Activated CD8-positive, alpha-beta T cell treated with anti-CD3 and anti-CD28 coated beads for 36 hours (primary cell): ENCODE results near the gene TMEM219. TPM values are rescaled to one million over a fixed set of nuclear protein-coding genes. Genes with fewer than 3 reads are reported as not detected.

Experiments used
- ATAC-seq: fragments of 200-7000 bp; cut with Tn5 transposase; one replicate; pipeline ENCODE4 v1.10.0; 2021; ENCODE audit warnings: mild to moderate bottlenecking, moderate library complexity
- CTCF ChIA-PET: fragments of 350-600 bp; sonication (Branson Sonifier 250); formaldehyde crosslinking; loops from one replicate; lab custom pipeline; 2021; ENCODE audit warnings: antibody characterized with exemption; lab: Charles Lee
- POLR2A ChIA-PET: fragments of 350-600 bp; sonication (Branson Sonifier 250); formaldehyde crosslinking; loops from one replicate; lab custom pipeline; 2021; ENCODE audit warnings: antibody characterized with exemption; lab: Charles Lee
- DNase-seq: peaks from one replicate; pipeline ENCODE4 v3.0.0-alpha.2; 2020
- H3K27ac Mint-ChIP-seq: one replicate; pipeline ENCODE4 v1.8.0; 2021; ENCODE audit warnings: mild to moderate bottlenecking, mixed read lengths
- H3K27me3 Mint-ChIP-seq: one replicate; pipeline ENCODE4 v1.8.0; 2021; ENCODE audit warnings: mixed read lengths
- H3K36me3 Mint-ChIP-seq: one replicate; pipeline ENCODE4 v1.8.0; 2021; ENCODE audit warnings: low read depth, mixed read lengths
- H3K4me1 Mint-ChIP-seq: one replicate; pipeline ENCODE4 v1.8.0; 2021; ENCODE audit warnings: low read depth, mixed read lengths
- H3K4me3 Mint-ChIP-seq: one replicate; pipeline ENCODE4 v1.8.0; 2021; ENCODE audit warnings: mild to moderate bottlenecking, moderate library complexity, mixed read lengths
- H3K9me3 Mint-ChIP-seq: one replicate; pipeline ENCODE4 v1.8.0; 2021; ENCODE audit warnings: mixed read lengths
- intact Hi-C: fragments of 100-400 bp; cut with micrococcal nuclease; formaldehyde crosslinking; loops from one replicate; pipeline ENCODE4 v1.10.0; 2022
- total RNA-seq, 2 experiments: library from RNA; stranded (reverse); gene quantifications; one replicate each; pipeline ENCODE4 v1.2.3, GENCODE V29; 2021
- TF ChIP-seq, protein P1 (sequence below): fragments of 200-600 bp; IDR thresholded peaks from one replicate; pipeline ENCODE4 v1.8.0; 2022; ENCODE audit warnings: antibody characterized with exemption, mild to moderate bottlenecking

The TMEM219 gene
- total RNA-seq, 2 experiments from 2014 or later = 31.9 to 34.9 TPM

GRCh38 chr16:30002614-30003346 lies 40.9 kb downstream of the TMEM219 start:
- Mint-ChIP-seq H3K9me3 (no peaks in the 10 kb centered on the region), H3K27me3 (no peaks in the 10 kb centered on the region), H3K27ac (peak overlapping the region; percentile 49), H3K36me3 (peaks cover 11% of the 10 kb centered on the region), H3K4me1 (peaks cover 11% of the 10 kb centered on the region), H3K4me3 (no peak overlapping the region)
- ChIA-PET CTCF (interaction anchor here (0.8 kb wide), 1 partner anchor 30 kb away, joined by 3 read pairs; no protein-coding TSS in a partner anchor), POLR2A (interaction anchor here (0.8 to 1.0 kb wide), 2 partner anchors 24 to 27 kb away, joined by 3 read pairs; no protein-coding TSS in a partner anchor)
- TF ChIP-seq, protein P1, sequence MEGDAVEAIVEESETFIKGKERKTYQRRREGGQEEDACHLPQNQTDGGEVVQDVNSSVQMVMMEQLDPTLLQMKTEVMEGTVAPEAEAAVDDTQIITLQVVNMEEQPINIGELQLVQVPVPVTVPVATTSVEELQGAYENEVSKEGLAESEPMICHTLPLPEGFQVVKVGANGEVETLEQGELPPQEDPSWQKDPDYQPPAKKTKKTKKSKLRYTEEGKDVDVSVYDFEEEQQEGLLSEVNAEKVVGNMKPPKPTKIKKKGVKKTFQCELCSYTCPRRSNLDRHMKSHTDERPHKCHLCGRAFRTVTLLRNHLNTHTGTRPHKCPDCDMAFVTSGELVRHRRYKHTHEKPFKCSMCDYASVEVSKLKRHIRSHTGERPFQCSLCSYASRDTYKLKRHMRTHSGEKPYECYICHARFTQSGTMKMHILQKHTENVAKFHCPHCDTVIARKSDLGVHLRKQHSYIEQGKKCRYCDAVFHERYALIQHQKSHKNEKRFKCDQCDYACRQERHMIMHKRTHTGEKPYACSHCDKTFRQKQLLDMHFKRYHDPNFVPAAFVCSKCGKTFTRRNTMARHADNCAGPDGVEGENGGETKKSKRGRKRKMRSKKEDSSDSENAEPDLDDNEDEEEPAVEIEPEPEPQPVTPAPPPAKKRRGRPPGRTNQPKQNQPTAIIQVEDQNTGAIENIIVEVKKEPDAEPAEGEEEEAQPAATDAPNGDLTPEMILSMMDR = no peak
- intact Hi-C loops = no loop called here
- DNase-seq (no peak), ATAC-seq (no peak)

GRCh38 chr16:30003670-30004423 lies 42.0 kb downstream of the TMEM219 start:
- ChIA-PET CTCF (interaction anchor here (2.7 kb wide), 1 partner anchor 304 kb away, joined by 14 read pairs; no protein-coding TSS in a partner anchor), POLR2A (interaction anchor here (1.1 kb wide), 1 partner anchor 78 kb away, joined by 3 read pairs; the partner anchor contains the start of gene KCTD13)
- no peak for ATAC-seq
- no peak overlapping the region for H3K27ac Mint-ChIP-seq
- no peaks in the 10 kb centered on the region for H3K9me3 Mint-ChIP-seq
- TF ChIP-seq, protein P1 = no peak
- DNase-seq = no peak
- H3K27me3 Mint-ChIP-seq = no peaks in the 10 kb centered on the region
- peaks cover 4% of the 10 kb centered on the region for H3K36me3 Mint-ChIP-seq
- intact Hi-C loops = no loop called here
- H3K4me1 Mint-ChIP-seq = peaks cover 5% of the 10 kb centered on the region
- no peak overlapping the region for H3K4me3 Mint-ChIP-seq

DNA sequence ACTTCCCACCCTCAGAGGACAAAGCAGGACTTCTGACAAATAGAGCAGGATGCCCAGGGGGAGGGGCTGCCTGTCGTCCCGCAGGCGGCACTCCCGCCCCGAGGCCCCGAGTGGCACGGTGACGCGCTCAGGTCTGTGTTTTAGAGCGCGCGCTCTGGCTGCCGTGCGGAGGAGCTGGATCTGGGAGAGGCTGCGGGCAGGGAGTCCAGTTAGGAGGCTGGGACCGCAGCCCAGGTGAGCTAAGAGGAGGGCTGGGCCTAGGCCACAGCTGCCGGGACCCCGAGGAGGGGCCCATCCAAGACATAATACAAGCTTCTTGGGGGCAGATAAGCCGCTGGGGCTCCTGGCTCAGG lies 42.5 kb downstream of the TMEM219 start:
- Mint-ChIP-seq H3K9me3 (no peaks in the 10 kb centered on the region), H3K27ac (no peak overlapping the region), H3K4me3 (no peak overlapping the region), H3K36me3 (peaks cover 2% of the 10 kb centered on the region), H3K27me3 (peaks cover 3% of the 10 kb centered on the region), H3K4me1 (peaks cover 5% of the 10 kb centered on the region)
- intact Hi-C loops = no loop called here
- DNase-seq = no peak
- CTCF ChIA-PET = interaction anchor here (2.1 to 2.7 kb wide), 2 partner anchors 15 to 304 kb away, joined by 5 to 14 read pairs; no protein-coding TSS in a partner anchor
- TF ChIP-seq, protein P1 = no peak
- POLR2A ChIA-PET = interaction anchor here (1.1 kb wide), 1 partner anchor 78 kb away, joined by 3 read pairs; the partner anchor contains the start of gene KCTD13
- no peak for ATAC-seq

DNA sequence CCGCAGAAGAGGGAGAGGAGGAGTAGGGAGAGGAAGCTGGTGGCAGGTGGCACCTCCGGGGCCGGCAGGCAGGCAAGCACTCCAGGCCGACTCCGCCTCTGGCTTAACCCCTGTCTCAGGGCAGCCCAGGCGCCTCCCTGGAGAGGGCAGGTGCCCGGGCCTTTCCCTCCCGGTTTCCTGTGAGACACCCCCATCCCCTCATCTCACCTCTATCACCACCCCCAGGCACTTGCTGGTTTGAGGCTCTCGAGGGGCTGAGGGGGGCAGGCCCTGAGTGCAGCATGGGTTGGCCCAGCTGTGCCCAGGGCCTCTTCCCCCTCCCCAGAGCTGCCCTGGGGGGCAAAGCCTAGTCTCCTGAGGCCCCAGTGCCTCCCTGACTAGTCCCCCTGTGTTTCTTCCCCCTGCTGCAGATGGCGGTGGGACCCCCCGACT lies 42.9 kb downstream of the TMEM219 start:
- peaks cover 1% of the 10 kb centered on the region for H3K4me1 Mint-ChIP-seq
- intact Hi-C loops = no loop called here
- no peaks in the 10 kb centered on the region for H3K9me3 Mint-ChIP-seq
- no peak overlapping the region for H3K4me3 Mint-ChIP-seq
- no peak overlapping the region for H3K27ac Mint-ChIP-seq
- TF ChIP-seq, protein P1 = no peak
- H3K27me3 Mint-ChIP-seq = peaks cover 6% of the 10 kb centered on the region
- peaks cover 2% of the 10 kb centered on the region for H3K36me3 Mint-ChIP-seq
- ATAC-seq (no peak), DNase-seq (no peak)
- POLR2A ChIA-PET = interaction anchor here (1.1 kb wide), 1 partner anchor 79 kb away, joined by 3 read pairs; the partner anchor contains the start of gene KCTD13
- CTCF ChIA-PET = interaction anchor here (1.2 to 2.7 kb wide), 7 partner anchors 9 to 313 kb away, joined by 3 to 14 read pairs (median 5); partner anchors contain the start of genes HIRIP3, INO80E and TAOK2
